Hepatocyte (in vitro differentiated cells): ENCODE data around the gene FBXO5.

Experiments used
- CTCF ChIP-seq: fragments of 200-600 bp; sonication (generic); IDR thresholded peaks from 2 replicates; pipeline ENCODE4 v1.5.1; 2016; ENCODE audit warnings: antibody characterized with exemption, mild to moderate bottlenecking; ENCODE audit not compliant: poor library complexity
- EZH2phosphoT487 ChIP-seq: fragments of 200-600 bp; sonication (generic); IDR thresholded peaks from one replicate; pipeline ENCODE4 v1.6.1; 2018; ENCODE audit warnings: antibody characterized with exemption, mild to moderate bottlenecking, low read depth, moderate library complexity; ENCODE audit not compliant: unreplicated experiment, severe bottlenecking

GRCh38 chr6:153027480-153027879, 44.6 kb upstream of the FBXO5 start:
- TF ChIP-seq CTCF (no peak), EZH2phosphoT487 (no peak)
